ENCODE measurements around the gene RFX2.
"Not testable (repeated sequence)": the region's sequence is repeated elsewhere in the genome, so short reads cannot be mapped to it uniquely, and the experiment has no call there.

The RFX2 gene

DNA sequence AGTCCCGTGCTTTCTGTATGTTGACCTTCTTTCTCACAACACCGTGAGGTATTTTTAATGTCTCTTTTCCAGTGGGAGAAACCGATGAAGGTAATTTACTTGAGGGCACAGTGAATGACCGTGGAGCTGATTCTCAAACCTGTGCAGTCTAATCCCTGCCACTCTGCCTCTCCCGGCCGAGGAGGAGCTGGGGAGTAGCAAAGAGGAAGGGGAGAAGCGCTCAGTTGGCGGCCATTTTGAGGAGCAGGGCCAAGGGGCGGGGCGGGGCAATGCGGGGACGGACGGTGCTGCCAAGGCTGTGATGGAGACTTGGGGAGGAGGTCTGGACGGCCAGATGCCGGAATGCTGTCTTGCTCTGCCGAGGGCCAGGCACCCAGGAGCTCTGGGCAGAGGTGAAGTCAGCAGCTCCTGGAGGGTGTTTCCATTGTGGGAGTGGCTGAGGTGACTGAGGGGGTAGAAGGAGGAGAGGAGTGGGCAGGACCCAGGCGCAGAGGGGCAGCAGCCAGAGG is 120.0 kb downstream of the RFX2 start:
- CTCF ChIA-PET: interaction anchor here (0.6 to 4.6 kb wide), 4 partner anchors 9 to 39 kb away, joined by 3 to 17 read pairs (median 8); no protein-coding TSS in a partner anchor
- POLR2A ChIA-PET: interaction anchor here (0.7 to 3.6 kb wide), 8 partner anchors 8 to 35 kb away, joined by 3 to 33 read pairs (median 6); partner anchors contain the start of gene RANBP3
- no peak for TF ChIP-seq SP1 (IDR thresholded peaks at IDR 0.05)
- TF ChIP-seq CTBP1 (IDR thresholded peaks at IDR 0.05; ENCODE audit: borderline replicate concordance): no peak
- TF ChIP-seq, protein P1, sequence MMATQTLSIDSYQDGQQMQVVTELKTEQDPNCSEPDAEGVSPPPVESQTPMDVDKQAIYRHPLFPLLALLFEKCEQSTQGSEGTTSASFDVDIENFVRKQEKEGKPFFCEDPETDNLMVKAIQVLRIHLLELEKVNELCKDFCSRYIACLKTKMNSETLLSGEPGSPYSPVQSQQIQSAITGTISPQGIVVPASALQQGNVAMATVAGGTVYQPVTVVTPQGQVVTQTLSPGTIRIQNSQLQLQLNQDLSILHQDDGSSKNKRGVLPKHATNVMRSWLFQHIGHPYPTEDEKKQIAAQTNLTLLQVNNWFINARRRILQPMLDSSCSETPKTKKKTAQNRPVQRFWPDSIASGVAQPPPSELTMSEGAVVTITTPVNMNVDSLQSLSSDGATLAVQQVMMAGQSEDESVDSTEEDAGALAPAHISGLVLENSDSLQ (IDR thresholded peaks at IDR 0.05): no peak
- no peak for TF ChIP-seq L3MBTL2 (conservative IDR thresholded peaks at IDR 0.05)
- no peak for TF ChIP-seq ARNT (IDR thresholded peaks at IDR 0.05)
- TF ChIP-seq FOXA1 (IDR thresholded peaks at IDR 0.05): no peak
- no peak for TF ChIP-seq LEF1 (IDR thresholded peaks at IDR 0.05; ENCODE audit: borderline replicate concordance)
- no peak for TF ChIP-seq ZNF384 (IDR thresholded peaks at IDR 0.05)
- TF ChIP-seq HDGF (IDR thresholded peaks at IDR 0.05; ENCODE audit: borderline replicate concordance): no peak
- DNase-seq (ENCODE audit: extremely low spot score): peak; percentile 77

DNA sequence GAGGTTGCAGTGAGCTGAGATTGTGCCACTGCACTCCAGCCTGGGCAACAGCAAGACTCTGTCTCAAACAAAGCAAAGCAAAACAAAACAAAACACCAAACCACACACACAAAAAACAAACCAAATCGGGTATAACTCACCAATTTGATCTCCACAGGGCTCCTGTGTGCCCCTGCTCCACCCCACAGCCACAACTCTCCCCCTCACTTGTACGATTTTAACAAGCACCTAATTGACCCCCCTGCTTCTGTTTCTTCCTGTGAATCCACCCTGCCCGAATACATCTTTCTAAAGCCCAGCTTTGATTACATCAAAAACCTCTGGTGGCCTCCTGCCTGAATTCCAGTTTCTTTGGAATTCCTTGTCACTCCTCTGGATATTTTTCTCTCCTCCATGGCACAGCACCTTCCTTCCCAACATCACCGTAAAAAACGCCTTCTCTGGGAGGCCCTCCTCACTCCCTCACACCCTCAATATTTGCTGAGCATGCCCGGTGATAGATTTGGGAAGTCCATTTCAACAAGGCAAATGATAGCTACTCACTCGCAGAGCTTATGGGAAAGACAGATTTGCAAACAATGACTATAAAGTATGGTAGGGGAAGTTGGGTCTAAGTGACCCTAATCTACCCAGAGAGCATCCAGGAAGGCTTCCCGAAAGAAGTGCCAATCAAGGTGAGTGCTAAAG is 120.8 kb downstream of the RFX2 start:
- no peak for TF ChIP-seq ELF4 (IDR thresholded peaks at IDR 0.05)
- no peak for TF ChIP-seq FOXK2 (IDR thresholded peaks at IDR 0.05)
- TF ChIP-seq BHLHE40 (IDR thresholded peaks at IDR 0.05; ENCODE audit: borderline replicate concordance): no peak
- TF ChIP-seq CTBP1 (IDR thresholded peaks at IDR 0.05; ENCODE audit: borderline replicate concordance): no peak
- TF ChIP-seq L3MBTL2 (conservative IDR thresholded peaks at IDR 0.05): no peak
- TF ChIP-seq, protein P1 (IDR thresholded peaks at IDR 0.05): no peak
- no peak for TF ChIP-seq ZNF384 (IDR thresholded peaks at IDR 0.05)
- no peak for TF ChIP-seq LEF1 (IDR thresholded peaks at IDR 0.05; ENCODE audit: borderline replicate concordance)
- TF ChIP-seq ARNT (IDR thresholded peaks at IDR 0.05): no peak
- TF ChIP-seq TARDBP (IDR thresholded peaks at IDR 0.05): no peak
- TF ChIP-seq NFRKB (IDR thresholded peaks at IDR 0.05): no peak
- TF ChIP-seq FOXM1 (IDR thresholded peaks at IDR 0.05; ENCODE audit: borderline replicate concordance): no peak
- TF ChIP-seq SUZ12 (IDR thresholded peaks at IDR 0.05): no peak
- no peak for TF ChIP-seq SP1 (IDR thresholded peaks at IDR 0.05)
- TF ChIP-seq FOXA1 (IDR thresholded peaks at IDR 0.05): no peak
- TF ChIP-seq HDGF (IDR thresholded peaks at IDR 0.05; ENCODE audit: borderline replicate concordance): no peak
- DNase-seq (ENCODE audit: extremely low spot score): no peak
- ChIA-PET POLR2A (interaction anchor here (1.0 to 3.6 kb wide), 6 partner anchors 8 to 33 kb away, joined by 3 to 33 read pairs (median 8); partner anchors contain the start of gene RANBP3), CTCF (interaction anchor here (1.3 to 4.6 kb wide), 6 partner anchors 10 to 33 kb away, joined by 4 to 30 read pairs (median 8); no protein-coding TSS in a partner anchor)

DNA sequence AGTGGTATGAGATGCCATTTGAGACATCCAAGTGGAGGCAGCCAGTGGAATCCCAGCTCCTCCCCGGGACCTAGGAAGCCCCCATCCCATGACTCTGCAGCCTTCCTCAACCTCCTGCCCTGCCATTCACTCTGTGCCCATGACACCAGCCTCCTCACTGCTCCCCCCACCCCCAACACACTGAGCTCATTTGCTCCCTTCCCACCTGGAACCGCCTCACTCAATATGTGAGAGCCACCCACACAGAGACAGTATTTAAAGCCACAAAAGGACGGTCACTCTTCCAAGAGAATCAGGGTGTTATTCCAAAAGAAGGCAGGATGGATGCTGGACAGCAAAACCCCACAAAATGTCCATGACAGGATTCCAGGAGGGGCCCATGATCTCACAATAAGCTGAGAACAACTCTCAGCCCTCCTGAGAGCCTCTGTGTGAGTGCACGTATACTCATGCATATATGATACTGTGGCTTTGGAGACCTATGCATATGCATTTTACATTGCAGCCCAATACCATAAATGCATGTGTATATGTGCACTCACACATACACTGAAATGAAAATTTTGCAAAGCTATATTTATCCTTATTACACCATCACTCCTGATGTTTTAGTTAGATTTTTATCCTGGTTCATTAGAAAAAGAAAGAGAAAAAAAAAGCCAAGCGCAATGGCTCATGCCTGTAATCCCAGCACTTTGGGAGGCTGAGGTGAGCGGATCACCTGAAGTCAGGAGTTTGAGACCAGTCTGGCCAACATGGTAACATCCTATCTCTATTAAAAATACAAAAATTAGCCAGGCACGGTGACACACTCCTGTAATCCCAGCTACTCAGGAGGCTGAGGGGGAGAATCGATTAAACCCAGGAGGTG is 121.5 kb downstream of the RFX2 start:
- ChIA-PET CTCF (interaction anchor here (1.5 to 4.6 kb wide), 6 partner anchors 9 to 185 kb away, joined by 4 to 30 read pairs (median 7); no protein-coding TSS in a partner anchor), POLR2A (interaction anchor here (1.2 to 3.6 kb wide), 3 partner anchors 10 to 34 kb away, joined by 7 to 33 read pairs (median 10); partner anchors contain the start of gene RANBP3)
- no peak for TF ChIP-seq L3MBTL2 (conservative IDR thresholded peaks at IDR 0.05)
- TF ChIP-seq, protein P1 (IDR thresholded peaks at IDR 0.05): no peak
- TF ChIP-seq BHLHE40 (IDR thresholded peaks at IDR 0.05; ENCODE audit: borderline replicate concordance): no peak
- no peak for TF ChIP-seq SUZ12 (IDR thresholded peaks at IDR 0.05)
- TF ChIP-seq FOXA1 (IDR thresholded peaks at IDR 0.05): no peak
- TF ChIP-seq FOXM1 (IDR thresholded peaks at IDR 0.05; ENCODE audit: borderline replicate concordance): no peak
- no peak for TF ChIP-seq CTBP1 (IDR thresholded peaks at IDR 0.05; ENCODE audit: borderline replicate concordance)
- TF ChIP-seq HDGF (IDR thresholded peaks at IDR 0.05; ENCODE audit: borderline replicate concordance): no peak
- TF ChIP-seq ELF4 (IDR thresholded peaks at IDR 0.05): no peak
- TF ChIP-seq FOXK2 (IDR thresholded peaks at IDR 0.05): no peak
- no peak for TF ChIP-seq ARNT (IDR thresholded peaks at IDR 0.05)
- TF ChIP-seq TARDBP (IDR thresholded peaks at IDR 0.05): no peak
- TF ChIP-seq SP1 (IDR thresholded peaks at IDR 0.05): no peak
- no peak for TF ChIP-seq NFRKB (IDR thresholded peaks at IDR 0.05)
- no peak for TF ChIP-seq LEF1 (IDR thresholded peaks at IDR 0.05; ENCODE audit: borderline replicate concordance)
- no peak for TF ChIP-seq ZNF384 (IDR thresholded peaks at IDR 0.05)
- DNase-seq (ENCODE audit: extremely low spot score): no peak

DNA sequence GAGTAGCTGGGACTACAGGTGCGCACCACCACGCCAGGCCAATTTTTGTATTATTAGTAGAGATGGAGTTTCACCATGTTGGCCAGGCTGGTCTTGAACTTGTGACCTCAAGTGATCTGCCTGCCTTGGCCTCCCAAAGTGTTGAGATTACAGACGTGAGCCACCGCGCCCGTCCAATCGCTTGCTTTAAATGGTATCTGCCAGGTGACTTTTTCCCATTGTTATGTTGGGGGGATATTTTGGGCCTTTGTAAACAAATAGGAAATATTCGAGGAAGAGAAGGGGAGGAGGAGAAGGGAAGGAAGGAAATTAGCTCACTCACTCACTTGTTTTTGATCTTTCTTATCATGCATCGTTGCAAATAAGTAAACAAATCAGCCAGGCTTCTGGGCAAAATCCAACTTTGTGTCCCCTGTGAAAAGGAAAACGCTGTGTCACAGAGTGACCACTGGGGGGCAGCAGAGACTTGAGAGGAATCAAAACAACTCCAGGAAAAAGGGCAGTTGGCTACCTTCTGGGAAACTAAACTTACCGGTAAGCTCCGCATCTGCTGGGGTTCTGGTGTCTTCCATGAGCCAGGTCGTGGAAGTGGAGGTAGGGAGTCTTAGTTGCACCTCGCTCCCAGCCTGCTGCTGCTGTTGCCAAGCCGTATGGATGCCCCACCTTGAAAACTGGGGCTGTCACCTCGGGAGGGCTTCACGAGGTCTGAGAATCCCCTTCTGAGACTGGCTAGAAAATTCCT is 123.1 kb downstream of the RFX2 start:
- no peak for TF ChIP-seq NFRKB (IDR thresholded peaks at IDR 0.05)
- no peak for TF ChIP-seq LEF1 (IDR thresholded peaks at IDR 0.05; ENCODE audit: borderline replicate concordance)
- TF ChIP-seq, protein P1 (IDR thresholded peaks at IDR 0.05): no peak
- TF ChIP-seq CTBP1 (IDR thresholded peaks at IDR 0.05; ENCODE audit: borderline replicate concordance): no peak
- TF ChIP-seq HDGF (IDR thresholded peaks at IDR 0.05; ENCODE audit: borderline replicate concordance): no peak
- no peak for TF ChIP-seq SUZ12 (IDR thresholded peaks at IDR 0.05)
- no peak for TF ChIP-seq FOXK2 (IDR thresholded peaks at IDR 0.05)
- no peak for TF ChIP-seq ZNF384 (IDR thresholded peaks at IDR 0.05)
- TF ChIP-seq BHLHE40 (IDR thresholded peaks at IDR 0.05; ENCODE audit: borderline replicate concordance): no peak
- TF ChIP-seq SP1 (IDR thresholded peaks at IDR 0.05): no peak
- no peak for TF ChIP-seq FOXM1 (IDR thresholded peaks at IDR 0.05; ENCODE audit: borderline replicate concordance)
- no peak for TF ChIP-seq L3MBTL2 (conservative IDR thresholded peaks at IDR 0.05)
- no peak for TF ChIP-seq FOXA1 (IDR thresholded peaks at IDR 0.05)
- TF ChIP-seq ARNT (IDR thresholded peaks at IDR 0.05): no peak
- TF ChIP-seq ELF4 (IDR thresholded peaks at IDR 0.05): no peak
- CTCF ChIA-PET: interaction anchor here (0.8 to 4.6 kb wide), 8 partner anchors 8 to 183 kb away, joined by 3 to 30 read pairs (median 6); no protein-coding TSS in a partner anchor
- POLR2A ChIA-PET: interaction anchor here (3.6 kb wide), 1 partner anchor 9 kb away, joined by 33 read pairs; the partner anchor contains the start of gene RANBP3
- peak; percentile 75 for DNase-seq (ENCODE audit: extremely low spot score)

DNA sequence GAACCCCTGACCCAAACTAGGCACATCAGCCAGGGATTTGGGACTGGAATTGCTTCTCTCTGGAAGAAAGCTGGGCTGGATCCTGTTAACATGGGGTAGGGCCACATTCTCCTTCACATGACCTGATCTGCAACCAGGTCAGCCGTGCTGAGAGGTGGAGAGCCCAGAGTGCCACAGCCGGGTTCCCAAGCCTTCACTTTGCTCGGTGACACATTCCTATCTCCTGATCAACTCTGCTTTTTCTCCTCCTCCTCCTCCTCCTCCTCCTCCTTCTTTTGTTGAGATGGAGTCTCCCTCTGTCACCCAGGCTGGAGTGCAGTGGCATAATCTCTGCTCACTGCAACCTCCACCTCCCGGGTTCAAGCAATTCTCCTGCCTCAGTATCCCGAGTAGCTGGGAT is 124.5 kb downstream of the RFX2 start:
- CTCF ChIA-PET: interaction anchor here (0.9 to 3.6 kb wide), 2 partner anchors 37 to 62 kb away, joined by 4 to 30 read pairs; no protein-coding TSS in a partner anchor
- DNase-seq (ENCODE audit: extremely low spot score); POLR2A ChIA-PET: not testable (repeated sequence)
